A673 (cell line): ENCODE measurements around the gene IL1RAPL1.

Experiments used
- CTCF ChIP-seq: fragments of 300-800, 200-600 bp; sonication (generic); conservative IDR thresholded peaks from 2 replicates; pipeline ENCODE4 v1.5.1; 2017; ENCODE audit warnings: low read depth, mild to moderate bottlenecking, antibody characterized with exemption, low read length, moderate library complexity, mixed read lengths
- EZH2 ChIP-seq: fragments of 200-600 bp; sonication (generic); IDR thresholded peaks from 2 replicates; pipeline ENCODE4 v1.6.1; 2017; ENCODE audit warnings: borderline replicate concordance, low read depth, mild to moderate bottlenecking, mixed read lengths, antibody characterized with exemption, low read length; ENCODE audit not compliant: poor library complexity, severe bottlenecking

GRCh38 chrX:29872831-29873230, 1285.6 kb downstream of the IL1RAPL1 start:
- TF ChIP-seq CTCF (no peak), EZH2 (no peak)
